Activated T-cell treated with anti-CD3 and anti-CD28 coated beads, Interleukin-2, amount 50 U/mL, for 24 hours (primary cell): ENCODE results near the gene HPSE2.

Source experiments
- DNase-seq: peaks from one replicate; pipeline ENCODE4 v3.0.0-alpha.2; 2020
- H3K27ac Mint-ChIP-seq: 2 replicates; pipeline ENCODE4 v1.8.0; 2020; ENCODE audit warnings: mild to moderate bottlenecking, mixed read lengths
- H3K27me3 Mint-ChIP-seq: 2 replicates; pipeline ENCODE4 v1.8.0; 2020; ENCODE audit warnings: mixed read lengths
- H3K36me3 Mint-ChIP-seq: 2 replicates; pipeline ENCODE4 v1.8.0; 2020; ENCODE audit warnings: low read depth, mixed read lengths
- H3K4me1 Mint-ChIP-seq: 2 replicates; pipeline ENCODE4 v1.8.0; 2020; ENCODE audit warnings: low read depth, mixed read lengths
- H3K4me3 Mint-ChIP-seq: 2 replicates; pipeline ENCODE4 v1.8.0; 2020; ENCODE audit warnings: mild to moderate bottlenecking, moderate library complexity, mixed read lengths
- H3K9me3 Mint-ChIP-seq: 2 replicates; pipeline ENCODE4 v1.8.0; 2020; ENCODE audit warnings: mixed read lengths

HPSE2 gene

GRCh38 chr10:98646998-98647917, 588.4 kb downstream of the HPSE2 start:
- DNase-seq = no peak
- Mint-ChIP-seq H3K4me3 (no peak overlapping the region), H3K36me3 (no peaks in the 10 kb centered on the region), H3K27me3 (peaks cover 46% of the 10 kb centered on the region), H3K4me1 (no peaks in the 10 kb centered on the region), H3K27ac (no peak overlapping the region), H3K9me3 (no peaks in the 10 kb centered on the region)

- H3K4me1 Mint-ChIP-seq = no peaks in the 10 kb centered on the region
- peaks cover 42% of the 10 kb centered on the region for H3K27me3 Mint-ChIP-seq
- no peaks in the 10 kb centered on the region for H3K9me3 Mint-ChIP-seq
- no peak overlapping the region for H3K27ac Mint-ChIP-seq
- no peak for DNase-seq
- H3K4me3 Mint-ChIP-seq = no peak overlapping the region
- no peaks in the 10 kb centered on the region for H3K36me3 Mint-ChIP-seq
Measured at GRCh38 chr10:98644466-98644865, 591.2 kb downstream of the HPSE2 start.

DNA sequence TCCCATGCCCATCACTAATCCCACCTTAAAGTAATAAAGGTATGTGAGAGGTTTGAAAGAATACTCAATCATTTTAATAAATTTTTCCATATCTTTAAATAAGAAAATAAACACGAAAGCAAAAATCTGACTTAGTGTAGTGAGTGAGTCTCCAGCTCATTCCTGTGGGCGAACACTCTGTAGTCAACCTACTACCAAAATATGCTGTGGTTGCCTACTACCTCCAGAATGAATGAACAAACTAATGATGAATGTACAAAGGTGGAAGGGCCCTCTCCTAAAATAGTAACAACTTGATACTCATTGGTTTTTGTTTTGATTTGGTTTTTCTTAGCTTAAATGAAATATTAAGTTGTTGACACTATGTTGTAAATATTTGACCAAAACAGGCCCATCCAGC, 593.4 kb downstream of the HPSE2 start:
- H3K4me3 Mint-ChIP-seq = no peak overlapping the region
- H3K27ac Mint-ChIP-seq = no peak overlapping the region
- no peaks in the 10 kb centered on the region for H3K4me1 Mint-ChIP-seq
- no peaks in the 10 kb centered on the region for H3K36me3 Mint-ChIP-seq
- peaks cover 30% of the 10 kb centered on the region for H3K27me3 Mint-ChIP-seq
- no peaks in the 10 kb centered on the region for H3K9me3 Mint-ChIP-seq
- DNase-seq = no peak

- H3K4me3 Mint-ChIP-seq = no peak overlapping the region
- H3K9me3 Mint-ChIP-seq = no peaks in the 10 kb centered on the region
- peaks cover 10% of the 10 kb centered on the region for H3K27me3 Mint-ChIP-seq
- no peaks in the 10 kb centered on the region for H3K4me1 Mint-ChIP-seq
- DNase-seq = no peak
- no peaks in the 10 kb centered on the region for H3K36me3 Mint-ChIP-seq
- no peak overlapping the region for H3K27ac Mint-ChIP-seq
Measured at GRCh38 chr10:98638920-98639319, 596.7 kb downstream of the HPSE2 start.

DNA sequence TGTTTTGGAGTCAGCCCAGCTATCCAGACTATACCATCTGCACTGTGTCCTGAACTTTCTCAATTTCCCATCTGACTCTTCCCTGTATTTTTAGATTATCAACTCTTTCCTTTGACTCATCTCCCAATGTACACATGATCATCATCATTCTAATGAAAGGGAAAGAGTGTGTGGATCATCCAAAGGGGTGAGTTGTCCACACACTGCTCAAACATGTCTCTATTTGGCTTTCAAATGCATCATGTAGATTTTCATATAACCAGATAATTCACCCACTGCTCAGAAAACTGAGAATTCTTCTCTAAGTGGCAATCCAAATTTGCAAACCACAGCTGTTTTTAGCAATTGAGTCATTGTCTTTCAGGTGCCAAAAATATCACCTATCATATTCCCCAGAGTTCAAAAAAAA, 598.7 kb downstream of the HPSE2 start:
- no peaks in the 10 kb centered on the region for H3K9me3 Mint-ChIP-seq
- DNase-seq = no peak
- H3K4me3 Mint-ChIP-seq = no peak overlapping the region
- H3K36me3 Mint-ChIP-seq = no peaks in the 10 kb centered on the region
- no peaks in the 10 kb centered on the region for H3K4me1 Mint-ChIP-seq
- H3K27ac Mint-ChIP-seq = no peak overlapping the region
- H3K27me3 Mint-ChIP-seq = peaks cover 18% of the 10 kb centered on the region

- Mint-ChIP-seq H3K9me3 (no peaks in the 10 kb centered on the region), H3K4me1 (no peaks in the 10 kb centered on the region), H3K27ac (no peak overlapping the region), H3K4me3 (no peak overlapping the region), H3K27me3 (peaks cover 18% of the 10 kb centered on the region), H3K36me3 (no peaks in the 10 kb centered on the region)
- DNase-seq = no peak
Measured at GRCh38 chr10:98632456-98633150, 603.0 kb downstream of the HPSE2 start.

- DNase-seq = no peak
- no peaks in the 10 kb centered on the region for H3K4me1 Mint-ChIP-seq
- H3K27ac Mint-ChIP-seq = no peak overlapping the region
- H3K4me3 Mint-ChIP-seq = no peak overlapping the region
- H3K36me3 Mint-ChIP-seq = no peaks in the 10 kb centered on the region
- H3K9me3 Mint-ChIP-seq = no peaks in the 10 kb centered on the region
- peaks cover 11% of the 10 kb centered on the region for H3K27me3 Mint-ChIP-seq
Measured at GRCh38 chr10:98628206-98628605, 607.4 kb downstream of the HPSE2 start.

DNA sequence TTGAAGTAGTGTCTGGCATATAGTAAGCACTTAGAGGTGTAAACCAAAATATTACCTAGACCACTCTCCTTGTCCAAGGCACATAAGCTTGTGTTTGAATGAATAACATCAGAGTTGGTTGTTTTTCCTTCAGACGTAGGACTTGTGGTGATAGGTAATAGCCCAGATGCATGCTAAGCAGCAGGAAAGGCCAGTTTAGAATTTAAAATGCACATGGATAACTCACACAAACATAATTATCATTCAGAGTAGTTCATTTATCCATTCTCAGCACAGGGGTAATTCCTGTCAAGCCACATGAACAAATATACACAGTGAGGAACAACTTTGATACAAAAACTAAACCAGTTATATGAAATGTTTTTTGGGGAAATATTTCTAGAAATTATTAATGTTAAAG, 607.9 kb downstream of the HPSE2 start:
- Mint-ChIP-seq H3K4me1 (no peaks in the 10 kb centered on the region), H3K27me3 (peaks cover 6% of the 10 kb centered on the region), H3K36me3 (no peaks in the 10 kb centered on the region), H3K4me3 (no peak overlapping the region), H3K27ac (no peak overlapping the region), H3K9me3 (no peaks in the 10 kb centered on the region)
- DNase-seq = no peak

- DNase-seq = no peak
- H3K27me3 Mint-ChIP-seq = peaks cover 3% of the 10 kb centered on the region
- H3K27ac Mint-ChIP-seq = no peak overlapping the region
- H3K4me1 Mint-ChIP-seq = no peaks in the 10 kb centered on the region
- H3K36me3 Mint-ChIP-seq = no peaks in the 10 kb centered on the region
- H3K9me3 Mint-ChIP-seq = no peaks in the 10 kb centered on the region
- no peak overlapping the region for H3K4me3 Mint-ChIP-seq
Measured at GRCh38 chr10:98624963-98625362, 610.7 kb downstream of the HPSE2 start.

- DNase-seq = no peak
- H3K4me1 Mint-ChIP-seq = no peaks in the 10 kb centered on the region
- no peaks in the 10 kb centered on the region for H3K9me3 Mint-ChIP-seq
- H3K36me3 Mint-ChIP-seq = no peaks in the 10 kb centered on the region
- H3K27me3 Mint-ChIP-seq = no peaks in the 10 kb centered on the region
- no peak overlapping the region for H3K27ac Mint-ChIP-seq
- no peak overlapping the region for H3K4me3 Mint-ChIP-seq
Measured at GRCh38 chr10:98623176-98623575, 612.5 kb downstream of the HPSE2 start.

DNA sequence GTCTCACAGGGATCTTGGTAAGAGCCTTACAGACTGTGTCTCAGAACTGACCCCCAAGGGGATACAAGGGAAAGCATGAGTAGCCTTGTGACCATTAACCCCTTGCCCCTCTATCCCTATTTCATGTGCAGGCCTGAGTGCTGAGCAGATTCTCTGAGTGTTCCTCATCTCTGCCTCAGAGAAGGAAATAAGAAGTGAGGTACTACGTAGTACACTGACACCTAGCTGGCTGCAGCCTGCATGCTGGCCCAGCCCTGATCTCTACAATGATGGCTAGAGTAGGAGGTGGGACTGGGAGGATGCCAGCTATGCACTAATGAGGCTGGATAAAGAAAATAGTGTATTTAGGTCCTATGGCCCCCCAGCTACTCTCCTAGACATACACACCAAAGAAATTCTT, 614.0 kb downstream of the HPSE2 start:
- Mint-ChIP-seq H3K36me3 (no peaks in the 10 kb centered on the region), H3K4me3 (no peak overlapping the region), H3K27ac (no peak overlapping the region), H3K4me1 (no peaks in the 10 kb centered on the region), H3K27me3 (peaks cover 3% of the 10 kb centered on the region), H3K9me3 (no peaks in the 10 kb centered on the region)
- DNase-seq = no peak

DNA sequence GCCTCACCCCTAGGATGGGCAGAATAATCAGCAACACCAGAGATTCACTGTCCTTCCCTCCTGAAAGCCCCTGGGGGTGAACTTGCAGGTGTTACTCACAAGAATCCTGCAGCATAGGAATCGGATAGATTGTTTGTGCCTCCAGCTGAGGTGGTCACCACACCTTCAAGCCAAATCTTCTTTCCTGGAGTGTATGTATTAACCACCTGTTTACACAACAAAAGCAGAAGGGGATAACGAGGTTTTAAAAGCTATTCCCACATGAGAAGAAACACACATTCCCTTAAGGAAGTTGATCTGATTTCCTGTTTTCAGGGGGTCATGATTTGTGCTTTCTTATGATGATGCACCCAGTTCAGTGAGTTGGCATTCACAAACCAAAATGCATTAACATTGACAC, 615.1 kb downstream of the HPSE2 start:
- no peaks in the 10 kb centered on the region for H3K9me3 Mint-ChIP-seq
- no peaks in the 10 kb centered on the region for H3K36me3 Mint-ChIP-seq
- no peak for DNase-seq

GRCh38 chr10:98619446-98619845, 616.2 kb downstream of the HPSE2 start:
- H3K4me3 Mint-ChIP-seq = no peak overlapping the region
- no peak overlapping the region for H3K27ac Mint-ChIP-seq
- H3K27me3 Mint-ChIP-seq = peaks cover 6% of the 10 kb centered on the region
- no peaks in the 10 kb centered on the region for H3K9me3 Mint-ChIP-seq
- no peaks in the 10 kb centered on the region for H3K4me1 Mint-ChIP-seq
- H3K36me3 Mint-ChIP-seq = no peaks in the 10 kb centered on the region
- DNase-seq = no peak

More for the DNA sequence above, 615.1 kb downstream of the HPSE2 start:
- Mint-ChIP-seq H3K27me3 (peaks cover 6% of the 10 kb centered on the region), H3K4me1 (no peaks in the 10 kb centered on the region), H3K4me3 (no peak overlapping the region), H3K27ac (no peak overlapping the region)

GRCh38 chr10:98617906-98618520, 617.6 kb downstream of the HPSE2 start:
- Mint-ChIP-seq H3K36me3 (no peaks in the 10 kb centered on the region), H3K27me3 (peaks cover 6% of the 10 kb centered on the region), H3K4me3 (no peak overlapping the region), H3K4me1 (no peaks in the 10 kb centered on the region), H3K9me3 (no peaks in the 10 kb centered on the region), H3K27ac (no peak overlapping the region)
- DNase-seq = no peak

- H3K9me3 Mint-ChIP-seq = no peaks in the 10 kb centered on the region
- H3K27ac Mint-ChIP-seq = no peak overlapping the region
- H3K27me3 Mint-ChIP-seq = peaks cover 26% of the 10 kb centered on the region
- no peak for DNase-seq
- H3K36me3 Mint-ChIP-seq = no peaks in the 10 kb centered on the region
- H3K4me1 Mint-ChIP-seq = no peaks in the 10 kb centered on the region
- no peak overlapping the region for H3K4me3 Mint-ChIP-seq
Measured at GRCh38 chr10:98613446-98613845, 622.2 kb downstream of the HPSE2 start.
